GM18502 (cell line): ENCODE measurements around the gene INSR.
"Not testable (repeated sequence)": the region's sequence is repeated elsewhere in the genome, so short reads cannot be mapped to it uniquely, and the experiment has no call there.

ENCODE experiments used
- ATAC-seq: cut with Tn5 transposase; IDR thresholded peaks from one replicate; pipeline ENCODE4 v1.9.1; 2021; ENCODE audit warnings: mild to moderate bottlenecking; ENCODE audit not compliant: unreplicated experiment, poor library complexity

Gene INSR

DNA sequence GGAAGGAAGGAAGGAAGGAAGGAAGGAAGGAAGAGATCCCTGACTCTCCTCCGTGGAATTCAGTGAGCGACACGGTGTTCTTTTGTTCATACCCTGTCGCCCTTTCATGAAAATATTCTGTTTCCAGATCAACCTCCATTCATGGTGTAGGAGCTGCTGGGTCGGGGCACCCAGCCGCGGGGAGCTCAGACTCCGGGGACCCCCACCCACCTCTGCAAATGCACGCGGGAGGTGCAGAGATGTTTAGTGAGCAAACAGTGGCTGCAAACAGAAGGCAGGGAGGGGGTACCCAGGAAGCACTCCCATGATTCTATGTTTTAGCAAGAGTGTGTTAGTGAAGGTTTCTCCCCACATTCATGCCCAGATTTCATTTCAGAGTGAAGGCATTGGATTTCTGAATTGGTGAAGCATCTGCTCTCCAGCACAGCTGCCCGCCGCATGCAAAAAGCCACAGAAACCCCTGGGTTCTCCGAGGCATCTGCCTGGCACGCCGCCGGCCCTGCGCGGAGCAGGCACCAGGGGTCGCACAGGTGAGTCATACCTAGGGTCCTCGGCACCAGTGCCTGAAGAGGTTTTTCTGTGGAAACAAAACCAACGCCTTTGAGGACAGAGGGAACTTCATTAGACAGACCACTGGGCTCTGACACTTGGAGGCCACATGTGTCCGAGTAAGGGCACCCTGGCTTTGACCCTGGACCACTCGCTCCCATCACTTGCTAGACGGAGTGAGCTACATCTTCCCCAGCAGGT lies 144.1 kb downstream of the INSR start:
- ATAC-seq, result no peak

DNA sequence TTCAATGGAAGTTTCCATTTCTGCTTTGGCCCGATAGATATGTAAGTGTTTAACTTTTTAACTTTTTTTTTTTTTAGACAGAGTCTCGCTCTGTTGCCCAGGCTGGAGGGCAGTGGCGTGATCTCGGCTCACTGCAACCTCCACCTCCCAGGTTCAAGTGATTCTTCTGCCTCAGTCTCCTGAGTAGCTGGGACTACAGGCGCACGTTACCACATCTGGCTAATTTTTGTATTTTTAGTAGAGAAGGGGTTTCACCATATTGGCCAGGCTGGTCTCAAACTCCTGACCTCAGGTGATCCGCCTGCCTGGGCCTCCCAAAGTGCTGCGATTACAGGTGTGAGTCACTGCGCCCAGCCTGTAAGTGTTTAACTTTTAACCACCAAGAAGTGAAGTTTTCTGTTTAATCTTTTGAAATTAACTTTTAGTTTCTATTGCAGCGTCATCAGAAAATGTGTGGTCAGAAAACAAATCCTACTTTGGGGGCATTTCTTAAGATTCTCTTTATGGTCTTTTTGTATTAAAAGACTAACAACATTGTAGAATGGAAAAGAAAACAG lies 147.0 kb downstream of the INSR start:
- not testable (repeated sequence) for ATAC-seq

DNA sequence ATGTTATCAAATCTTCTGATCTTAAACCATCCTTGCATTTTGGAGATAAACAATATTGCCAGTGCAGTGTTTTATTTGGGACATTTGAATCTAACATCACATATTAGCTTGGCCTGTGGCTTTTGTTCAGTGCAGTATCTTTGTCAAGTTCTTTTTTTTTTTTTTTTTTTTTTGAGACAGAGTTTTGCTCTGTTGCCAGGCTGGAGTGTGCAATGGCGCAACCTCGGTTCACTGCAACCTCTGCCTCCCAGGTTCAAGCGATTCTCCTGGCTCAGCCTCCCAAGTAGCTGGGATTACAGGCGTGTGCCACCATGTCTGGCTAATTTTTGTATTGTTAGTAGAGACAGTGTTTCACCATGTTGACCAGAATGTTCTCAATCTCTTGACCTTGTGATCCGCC lies 148.1 kb downstream of the INSR start:
- not testable (repeated sequence) for ATAC-seq

DNA sequence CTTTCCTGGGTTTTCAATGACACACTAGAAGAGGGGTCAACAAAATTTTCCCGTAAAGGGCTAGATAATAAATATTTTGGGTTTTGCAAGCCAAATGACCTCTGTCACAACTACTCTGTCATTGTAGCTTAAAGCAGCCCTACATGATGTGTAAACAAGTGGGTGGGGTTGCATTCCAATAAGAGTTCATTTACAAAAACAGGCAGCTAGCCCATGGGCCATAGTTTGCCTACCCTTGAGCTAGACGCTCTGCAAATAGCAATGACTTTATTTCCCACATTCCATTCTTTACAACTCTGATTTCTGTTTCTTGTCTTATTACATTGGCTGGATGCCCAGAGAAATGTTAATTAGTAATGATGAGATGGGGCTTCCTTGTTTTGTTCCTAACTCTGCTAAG lies 148.7 kb downstream of the INSR start:
- ATAC-seq, result no peak

DNA sequence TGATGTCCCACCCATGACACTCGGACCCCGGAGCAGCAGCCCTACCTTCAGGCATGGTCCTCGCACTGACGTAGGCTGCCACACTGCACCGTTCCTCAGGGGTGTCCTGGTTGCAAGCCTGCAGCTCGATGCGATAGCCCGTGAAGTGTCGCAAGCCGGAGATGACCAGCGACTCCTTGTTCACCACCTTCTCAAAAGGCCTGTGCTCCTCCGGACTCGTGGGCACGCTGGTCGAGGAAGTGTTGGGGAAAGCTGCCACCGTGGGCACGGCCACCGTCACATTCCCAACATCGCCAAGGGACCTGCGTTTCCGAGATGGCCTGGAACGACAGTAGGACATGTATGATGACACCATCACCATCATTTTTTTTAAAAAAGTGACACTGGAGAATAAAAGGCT lies 151.4 kb downstream of the INSR start:
- no peak for ATAC-seq

DNA sequence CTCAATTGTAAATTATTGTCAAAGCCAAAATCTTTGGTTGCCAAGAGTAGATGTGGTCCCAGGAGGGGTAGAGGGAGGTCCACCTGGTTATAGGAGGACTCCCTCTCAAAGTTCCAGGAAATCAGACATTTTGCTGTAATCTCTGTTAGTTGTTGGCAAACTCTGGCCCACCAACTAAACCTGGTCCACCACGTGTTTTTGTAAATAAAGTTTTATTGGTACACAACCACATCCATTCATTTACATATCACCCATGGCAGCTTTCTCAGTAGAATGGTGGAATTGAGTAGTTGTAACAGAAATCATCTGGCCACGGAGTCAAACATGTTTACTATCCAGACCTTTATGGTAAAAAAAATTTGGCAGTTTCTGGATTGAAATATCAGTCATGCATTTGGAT lies 154.1 kb downstream of the INSR start:
- ATAC-seq, result no peak

DNA sequence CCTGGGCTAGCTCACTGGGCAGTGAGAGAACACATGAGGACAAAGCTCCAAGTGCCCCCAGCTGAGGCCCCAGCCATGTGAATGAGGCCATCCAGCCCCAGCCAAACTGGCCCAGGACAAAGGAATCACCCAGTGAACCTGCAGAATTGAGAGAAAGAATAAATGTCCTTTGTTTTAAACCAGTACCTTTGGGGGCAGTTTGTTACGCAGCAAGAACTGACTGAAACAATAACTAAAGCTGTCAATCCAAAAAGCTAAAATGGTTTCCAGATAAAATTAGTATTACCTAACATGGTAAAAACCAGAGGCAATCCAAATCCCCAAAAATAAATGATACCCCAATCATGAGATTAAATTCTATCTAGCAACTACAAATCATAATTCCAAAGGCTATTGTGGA lies 155.1 kb downstream of the INSR start:
- ATAC-seq, result no peak

DNA sequence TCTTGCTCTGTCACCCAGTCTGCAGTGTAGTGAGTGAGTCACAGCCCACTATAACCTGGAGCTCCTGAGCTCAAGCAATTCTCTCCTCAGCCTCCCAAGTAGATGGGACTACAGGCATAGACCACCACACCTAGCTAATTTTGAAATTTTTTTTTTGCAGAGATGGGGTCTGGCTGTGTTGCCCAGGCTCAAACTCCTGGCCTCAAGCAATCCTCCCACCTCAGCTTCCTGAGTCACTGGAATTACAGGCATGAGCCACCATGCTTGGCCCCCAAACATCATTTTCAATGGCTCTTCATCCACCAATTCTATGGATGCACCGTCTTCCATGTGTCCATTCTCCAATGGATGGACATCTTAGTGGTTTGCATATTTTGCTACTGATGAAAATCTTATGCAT lies 155.8 kb downstream of the INSR start:
- ATAC-seq, result no peak

DNA sequence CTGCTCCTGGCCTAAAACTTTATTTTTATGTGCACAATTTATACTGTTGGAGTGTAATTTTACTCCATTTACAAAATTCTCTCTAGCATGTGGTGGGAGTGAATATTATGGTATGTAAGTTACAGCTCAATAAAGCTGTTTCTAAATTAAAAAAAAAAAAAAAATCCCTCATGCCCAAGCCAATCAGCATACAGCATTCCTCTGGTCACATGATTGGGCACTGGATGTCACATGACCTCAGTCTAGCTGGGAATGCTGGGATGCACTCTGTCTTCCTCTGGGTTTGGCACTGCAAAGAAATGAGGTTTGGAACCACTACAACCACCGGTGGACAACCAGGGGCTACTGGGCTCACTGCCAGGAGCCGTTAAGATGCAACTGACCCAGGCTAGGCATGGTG lies 157.1 kb downstream of the INSR start:
- ATAC-seq, result no peak

DNA sequence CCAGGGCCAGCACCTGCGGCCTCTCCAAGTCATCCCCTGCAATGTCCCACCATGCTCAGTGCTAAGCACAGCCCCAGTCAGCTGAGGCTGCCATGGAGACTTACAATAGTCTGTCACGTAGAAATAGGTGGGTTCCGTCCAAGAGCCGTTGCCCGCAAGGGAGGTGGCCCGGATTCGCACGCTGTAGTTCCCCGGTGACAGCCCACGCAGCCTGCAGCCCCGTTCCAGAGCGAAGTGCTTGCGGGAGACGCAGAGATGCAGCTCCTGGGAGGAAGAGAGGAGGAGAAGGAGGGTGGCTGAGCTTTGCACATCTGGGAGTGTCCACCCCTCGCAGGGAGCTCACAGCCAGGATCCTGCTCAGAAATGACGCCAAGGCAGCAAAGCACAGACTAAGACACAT lies 162.2 kb downstream of the INSR start:
- ATAC-seq, result no peak

DNA sequence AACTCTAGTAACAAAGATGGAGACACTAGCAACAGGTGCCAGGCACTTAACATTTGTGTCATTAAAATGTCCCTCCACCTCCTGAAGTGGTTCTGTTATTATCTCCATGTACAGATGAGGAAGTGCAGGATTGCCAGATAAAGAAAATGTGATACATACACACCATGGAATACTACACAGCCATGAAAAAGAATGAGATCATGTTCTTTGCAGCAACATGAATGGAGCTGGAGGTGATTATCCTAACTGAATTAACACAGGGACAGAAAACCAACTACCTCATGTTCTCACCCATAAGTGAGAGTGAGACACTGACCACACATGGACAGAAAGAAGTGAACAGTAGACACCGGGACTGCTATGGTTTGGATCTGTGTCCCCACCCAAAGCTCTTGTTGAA lies 164.2 kb downstream of the INSR start:
- ATAC-seq, result no peak

DNA sequence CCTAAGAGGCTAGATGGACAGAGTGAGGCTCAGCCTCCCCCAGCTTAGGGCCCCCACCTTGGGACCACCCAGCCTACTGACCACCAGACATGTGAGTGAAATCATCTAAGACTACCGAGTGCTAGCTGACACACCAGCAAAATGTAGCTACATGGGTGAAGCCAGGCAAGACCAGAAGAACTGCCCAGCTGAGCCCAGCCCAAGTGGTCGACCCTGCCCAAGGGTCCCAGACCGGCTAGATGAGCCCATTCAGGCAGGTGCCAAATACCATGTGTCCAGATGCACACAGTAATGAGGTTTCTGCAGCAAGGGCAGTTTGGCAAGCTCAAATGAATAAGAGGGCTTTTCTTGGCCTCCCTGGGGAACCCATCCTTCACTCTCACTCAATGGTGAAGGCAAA lies 168.1 kb downstream of the INSR start:
- no peak for ATAC-seq

DNA sequence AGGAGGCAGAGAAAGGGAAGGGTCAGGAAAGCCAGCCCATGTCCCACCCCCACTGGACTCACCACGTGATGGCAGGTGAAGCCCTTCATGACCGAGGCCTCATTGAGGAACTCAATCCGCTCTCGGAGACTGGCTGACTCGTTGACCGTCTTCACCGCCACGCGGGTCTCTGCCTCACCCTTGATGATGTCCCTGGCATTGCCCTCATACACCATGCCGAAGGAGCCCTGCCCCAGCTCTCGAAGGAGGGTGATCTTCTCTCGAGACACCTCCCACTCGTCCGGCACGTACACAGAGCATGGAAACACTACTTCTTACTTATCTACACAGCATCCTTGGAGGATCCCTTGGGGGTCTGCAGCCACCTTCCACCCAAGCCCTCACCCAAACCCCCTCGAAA lies 169.0 kb downstream of the INSR start:
- ATAC-seq, result no peak

DNA sequence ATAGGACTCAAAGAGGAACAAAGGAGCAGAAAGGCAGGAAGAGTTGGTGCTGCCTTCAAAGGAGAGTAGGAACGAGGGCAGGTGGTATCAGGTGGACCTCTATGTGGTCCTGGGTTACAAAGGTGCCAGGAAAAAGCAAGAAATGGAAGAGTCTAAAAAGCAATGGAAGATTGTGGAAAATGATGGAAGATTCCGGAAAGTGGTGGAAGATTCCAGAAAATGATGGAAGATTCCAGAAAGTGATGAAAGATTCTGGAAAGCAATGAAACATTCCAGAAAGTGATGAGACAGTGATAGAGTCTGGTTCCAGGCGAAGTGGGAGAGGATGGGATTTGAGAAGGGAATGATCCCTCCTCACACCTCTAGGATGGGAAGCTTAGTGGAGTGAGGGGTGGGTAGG lies 169.4 kb downstream of the INSR start:
- ATAC-seq, result no peak

DNA sequence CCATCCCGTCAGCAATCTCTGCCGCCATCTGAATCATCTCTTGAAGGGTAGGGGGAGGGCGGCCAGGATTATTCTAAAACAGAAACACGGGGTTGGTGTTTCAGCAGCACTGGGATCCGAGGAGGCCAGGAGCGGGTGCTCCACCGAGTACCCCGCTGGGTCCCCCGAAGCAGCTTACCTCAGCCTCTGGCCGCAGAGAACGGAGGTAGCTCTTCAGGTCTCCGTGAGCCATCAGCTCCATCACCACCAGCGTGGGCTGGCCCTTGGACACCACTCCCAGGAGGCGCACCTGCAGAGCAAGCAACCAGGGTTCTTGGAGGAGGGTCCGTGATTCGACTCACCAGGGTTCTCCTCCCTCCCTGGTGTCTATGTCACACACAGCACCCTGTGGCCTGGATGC lies 171.5 kb downstream of the INSR start:
- ATAC-seq, result no peak

DNA sequence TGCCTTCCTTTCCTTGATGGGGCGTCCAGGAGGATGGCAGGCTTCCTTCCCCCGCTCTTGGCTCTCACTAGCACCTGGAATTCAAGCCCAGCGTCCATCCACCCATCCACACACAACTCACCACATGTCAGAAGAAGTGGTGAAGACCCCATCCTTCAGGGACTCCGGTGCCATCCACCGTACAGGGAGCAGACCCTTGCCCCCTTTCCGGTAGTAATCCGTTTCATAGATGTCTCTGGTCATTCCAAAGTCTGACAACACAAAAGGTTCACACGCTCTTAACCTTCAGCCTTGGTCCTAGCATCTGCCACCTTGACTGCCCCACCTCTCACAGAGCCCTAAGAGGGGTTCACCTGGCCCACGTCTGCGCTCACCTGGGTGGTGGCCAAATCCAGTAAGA lies 173.7 kb downstream of the INSR start:
- no peak for ATAC-seq

DNA sequence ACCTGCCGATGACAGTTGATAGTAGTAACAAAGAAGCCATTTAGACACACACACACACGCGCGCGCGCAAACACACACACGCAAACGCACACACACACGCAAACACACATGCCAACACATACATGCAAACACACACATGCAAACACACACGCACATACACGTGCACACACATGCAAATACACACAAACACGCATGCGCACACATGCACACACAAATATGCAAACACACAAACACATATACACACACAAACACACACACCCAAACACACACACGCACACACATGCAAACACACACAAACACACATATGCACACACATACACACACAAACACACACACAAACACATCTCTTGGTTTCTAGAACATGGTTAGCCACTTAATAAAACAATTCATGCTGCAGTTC lies 174.6 kb downstream of the INSR start:
- ATAC-seq, result no peak

DNA sequence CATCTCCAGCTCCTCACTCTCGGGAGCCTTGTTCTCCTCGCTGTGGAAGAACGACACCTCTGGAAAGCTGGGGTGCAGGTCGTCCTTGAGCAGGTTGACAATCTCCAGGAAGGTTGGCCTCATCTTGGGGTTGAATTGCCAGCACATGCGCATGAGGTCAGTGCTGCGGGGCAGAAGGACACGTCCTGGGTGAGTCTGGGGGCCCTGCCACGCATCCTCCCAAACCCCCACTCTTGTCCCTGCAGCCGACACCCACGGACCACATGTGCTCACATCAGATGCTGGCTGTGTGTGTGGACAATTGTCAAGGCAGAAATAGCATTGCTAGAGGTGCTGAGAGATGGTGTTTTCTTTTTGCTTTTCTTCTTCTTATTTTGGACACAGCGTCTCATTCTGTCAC lies 177.0 kb downstream of the INSR start:
- no peak for ATAC-seq

DNA sequence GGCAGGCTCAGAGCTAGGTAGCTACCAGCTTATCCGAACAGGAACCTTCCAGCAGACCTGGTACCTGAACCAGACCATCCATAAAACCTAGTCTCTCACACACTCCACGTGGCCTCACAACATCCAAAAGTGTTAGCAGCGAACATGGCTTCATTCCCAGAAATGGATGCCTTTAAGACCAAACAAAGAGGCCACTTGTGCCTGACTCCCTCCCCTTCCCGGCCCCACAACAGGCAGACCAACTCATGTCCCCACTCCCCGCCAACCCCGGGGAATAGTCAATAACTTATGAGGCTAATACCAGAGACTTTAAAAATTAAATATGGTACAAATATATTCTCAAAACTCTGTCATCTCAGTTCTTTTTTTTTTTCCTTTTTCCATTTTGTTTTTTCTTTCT lies 178.5 kb downstream of the INSR start:
- no peak for ATAC-seq

DNA sequence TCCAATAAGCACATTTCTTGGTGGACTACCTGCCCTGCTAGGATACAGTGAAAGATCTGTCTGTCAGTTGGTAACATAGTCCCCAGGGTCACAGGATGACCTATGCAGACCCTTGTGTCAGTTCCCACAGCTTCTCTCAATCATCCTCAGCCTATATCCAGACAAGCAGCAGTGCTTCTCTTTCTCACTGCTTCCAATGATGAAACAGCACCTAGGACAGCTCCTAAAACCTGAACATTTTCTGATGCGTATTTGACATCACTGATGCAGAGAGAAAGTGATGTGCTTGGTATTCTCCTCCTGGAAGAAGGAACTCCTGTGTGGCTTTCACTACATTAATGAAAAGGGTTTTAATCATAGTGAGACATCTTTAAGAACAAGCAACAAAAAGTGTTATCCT lies 181.0 kb downstream of the INSR start:
- no peak for ATAC-seq

DNA sequence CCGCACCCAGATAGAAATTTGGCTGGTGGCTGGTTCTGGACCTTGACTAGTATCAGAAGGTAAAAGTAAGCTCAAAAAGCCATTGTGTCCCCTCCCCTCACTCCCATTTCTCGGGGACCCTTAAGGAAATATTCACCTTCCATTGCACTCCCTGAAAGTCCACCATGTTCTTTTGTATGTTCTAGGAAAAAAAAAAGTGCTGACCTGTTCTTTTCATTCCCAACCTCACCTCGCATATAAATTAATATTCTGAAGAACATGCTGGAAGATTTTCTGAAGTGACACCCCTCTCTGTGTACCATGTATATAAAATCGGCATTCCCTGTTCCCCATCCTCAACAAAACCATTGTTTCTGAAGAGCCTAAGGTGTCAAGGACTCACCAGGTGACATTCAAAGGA lies 181.5 kb downstream of the INSR start:
- ATAC-seq, result no peak

DNA sequence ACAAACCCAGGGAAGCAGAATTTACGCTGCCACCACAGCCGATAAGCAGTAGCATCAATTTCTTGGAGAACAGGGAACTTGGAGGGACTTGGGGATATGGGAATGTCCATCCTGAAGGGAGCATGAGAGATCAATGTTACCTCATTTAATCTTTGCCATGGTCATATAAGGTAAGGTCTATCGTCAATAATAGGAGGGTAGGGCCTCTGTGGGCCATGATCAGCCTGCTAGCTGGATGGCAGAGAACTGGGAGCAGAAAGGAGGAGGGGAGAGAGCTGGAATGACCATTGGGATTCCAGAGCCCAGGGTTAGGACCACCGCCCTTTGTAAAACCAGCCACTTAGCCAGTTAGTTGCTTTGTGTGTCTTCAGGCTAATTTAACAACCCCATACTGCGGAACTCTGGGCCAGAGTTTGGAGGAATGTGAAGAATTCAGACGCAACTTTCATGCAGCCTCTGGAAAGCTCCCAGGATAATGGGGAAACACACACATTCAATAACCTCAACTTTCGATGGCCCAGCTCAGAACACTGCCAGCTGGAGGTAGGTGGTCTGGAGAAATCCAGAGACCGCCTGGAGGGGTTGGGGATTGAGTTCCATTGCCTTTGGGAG lies 184.4 kb downstream of the INSR start:
- no peak for ATAC-seq
